ENCODE data around the gene CHRDL2.

Gene CHRDL2

GRCh38 chr11:74709175-74709574 is 22.1 kb downstream of the CHRDL2 start:
- TF ChIP-seq, protein P1, sequence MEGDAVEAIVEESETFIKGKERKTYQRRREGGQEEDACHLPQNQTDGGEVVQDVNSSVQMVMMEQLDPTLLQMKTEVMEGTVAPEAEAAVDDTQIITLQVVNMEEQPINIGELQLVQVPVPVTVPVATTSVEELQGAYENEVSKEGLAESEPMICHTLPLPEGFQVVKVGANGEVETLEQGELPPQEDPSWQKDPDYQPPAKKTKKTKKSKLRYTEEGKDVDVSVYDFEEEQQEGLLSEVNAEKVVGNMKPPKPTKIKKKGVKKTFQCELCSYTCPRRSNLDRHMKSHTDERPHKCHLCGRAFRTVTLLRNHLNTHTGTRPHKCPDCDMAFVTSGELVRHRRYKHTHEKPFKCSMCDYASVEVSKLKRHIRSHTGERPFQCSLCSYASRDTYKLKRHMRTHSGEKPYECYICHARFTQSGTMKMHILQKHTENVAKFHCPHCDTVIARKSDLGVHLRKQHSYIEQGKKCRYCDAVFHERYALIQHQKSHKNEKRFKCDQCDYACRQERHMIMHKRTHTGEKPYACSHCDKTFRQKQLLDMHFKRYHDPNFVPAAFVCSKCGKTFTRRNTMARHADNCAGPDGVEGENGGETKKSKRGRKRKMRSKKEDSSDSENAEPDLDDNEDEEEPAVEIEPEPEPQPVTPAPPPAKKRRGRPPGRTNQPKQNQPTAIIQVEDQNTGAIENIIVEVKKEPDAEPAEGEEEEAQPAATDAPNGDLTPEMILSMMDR (IDR thresholded peaks at IDR 0.05; ENCODE audit: low read depth, low read length), result no peak
- H3K4me3 ChIP-seq (ENCODE audit: low read depth, low read length), result no peak overlapping the region

- TF ChIP-seq, protein P1 (IDR thresholded peaks at IDR 0.05; ENCODE audit: low read depth, low read length), result no peak
- no peak overlapping the region for H3K4me3 ChIP-seq (ENCODE audit: low read depth, low read length)
Measured at GRCh38 chr11:74707602-74708510, 23.4 kb downstream of the CHRDL2 start.

GRCh38 chr11:74707182-74707581 is 24.0 kb downstream of the CHRDL2 start:
- TF ChIP-seq, protein P1 (IDR thresholded peaks at IDR 0.05; ENCODE audit: low read depth, low read length), result no peak
- no peak overlapping the region for H3K4me3 ChIP-seq (ENCODE audit: low read depth, low read length)

DNA sequence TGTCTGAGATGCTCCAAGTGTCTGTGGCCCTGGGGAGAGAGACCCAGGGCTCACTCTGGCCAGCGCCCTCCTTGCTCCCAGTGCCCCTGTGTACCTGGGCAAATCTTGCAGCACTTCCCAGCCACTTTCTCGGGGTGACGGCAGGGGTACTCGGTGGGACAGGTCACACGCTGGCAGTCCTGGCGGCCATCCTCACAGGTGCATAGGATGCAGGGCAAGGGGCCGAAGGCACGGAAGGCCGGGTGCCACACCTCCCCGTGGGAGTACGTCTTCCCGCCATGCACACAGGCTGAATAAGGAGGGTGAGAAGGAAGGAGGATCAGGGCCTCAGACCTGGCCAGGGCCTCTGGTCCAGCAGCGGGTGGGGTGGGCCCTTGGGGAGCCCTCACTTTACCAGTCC is 28.0 kb downstream of the CHRDL2 start:
- TF ChIP-seq, protein P1 (IDR thresholded peaks at IDR 0.05; ENCODE audit: low read depth, low read length), result no peak
- no peak overlapping the region for H3K4me3 ChIP-seq (ENCODE audit: low read depth, low read length)

DNA sequence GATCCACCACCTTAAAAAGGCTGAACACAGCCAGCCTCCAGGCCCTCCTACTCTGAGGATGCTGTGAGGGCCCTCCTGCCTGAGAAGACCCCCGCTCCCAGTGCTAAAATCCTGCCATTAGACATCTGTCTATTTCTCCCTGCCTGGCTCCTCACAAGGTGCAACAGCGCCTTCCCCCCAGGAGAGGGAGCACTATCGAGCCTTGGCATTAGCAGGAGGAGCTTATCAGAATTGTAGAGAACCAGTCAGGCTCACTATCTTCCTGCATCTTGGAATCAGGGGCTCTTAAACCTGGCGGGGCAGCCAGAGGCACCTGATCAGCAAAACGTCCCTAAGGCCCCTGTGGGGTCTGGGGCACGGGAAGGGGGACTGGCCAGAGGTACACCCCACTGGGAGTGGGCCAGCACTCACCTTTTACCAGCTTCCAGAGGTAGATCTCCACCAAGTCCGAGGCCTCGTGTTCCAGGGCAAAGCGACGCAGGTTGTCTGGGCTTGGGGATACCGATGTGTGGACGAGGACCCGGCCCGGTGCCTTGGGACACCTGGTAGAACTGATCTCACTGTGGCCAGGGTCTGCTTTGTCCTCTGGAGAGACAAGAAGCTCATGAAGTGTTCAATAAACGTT is 28.7 kb downstream of the CHRDL2 start:
- H3K4me3 ChIP-seq (ENCODE audit: low read depth, low read length), result no peak overlapping the region
- TF ChIP-seq, protein P1 (IDR thresholded peaks at IDR 0.05; ENCODE audit: low read depth, low read length), result peak; percentile 98

DNA sequence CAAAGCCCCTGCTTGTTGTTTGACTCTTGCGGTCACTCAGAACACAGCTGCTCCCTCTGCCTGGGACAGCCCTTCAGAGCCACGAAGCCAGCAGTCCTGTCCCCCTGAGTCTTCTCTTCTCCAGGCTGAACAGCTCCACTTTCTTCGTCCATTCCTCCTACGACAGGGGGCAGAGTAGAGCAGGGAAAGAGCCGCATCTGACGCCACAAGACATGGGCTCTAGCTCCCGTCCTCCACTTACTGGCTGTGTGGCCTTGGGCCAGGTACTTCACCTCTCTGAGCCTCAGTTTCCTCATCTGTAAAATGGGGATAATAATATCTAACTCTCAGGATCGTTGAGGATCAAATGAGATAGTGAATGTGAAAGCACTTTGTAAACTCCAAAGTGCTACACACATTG is 29.9 kb downstream of the CHRDL2 start:
- H3K4me3 ChIP-seq (ENCODE audit: low read depth, low read length), result no peak overlapping the region
- TF ChIP-seq, protein P1 (IDR thresholded peaks at IDR 0.05; ENCODE audit: low read depth, low read length), result no peak

Data from WI38 (cell line).